HG03095 (cell line): Measurements from ENCODE around the gene NACC2.

Source experiments
- ATAC-seq: cut with Tn5 transposase; IDR thresholded peaks from one replicate; pipeline ENCODE4 v1.9.1; 2021; ENCODE audit warnings: moderate library complexity; ENCODE audit not compliant: unreplicated experiment

NACC2 gene

DNA sequence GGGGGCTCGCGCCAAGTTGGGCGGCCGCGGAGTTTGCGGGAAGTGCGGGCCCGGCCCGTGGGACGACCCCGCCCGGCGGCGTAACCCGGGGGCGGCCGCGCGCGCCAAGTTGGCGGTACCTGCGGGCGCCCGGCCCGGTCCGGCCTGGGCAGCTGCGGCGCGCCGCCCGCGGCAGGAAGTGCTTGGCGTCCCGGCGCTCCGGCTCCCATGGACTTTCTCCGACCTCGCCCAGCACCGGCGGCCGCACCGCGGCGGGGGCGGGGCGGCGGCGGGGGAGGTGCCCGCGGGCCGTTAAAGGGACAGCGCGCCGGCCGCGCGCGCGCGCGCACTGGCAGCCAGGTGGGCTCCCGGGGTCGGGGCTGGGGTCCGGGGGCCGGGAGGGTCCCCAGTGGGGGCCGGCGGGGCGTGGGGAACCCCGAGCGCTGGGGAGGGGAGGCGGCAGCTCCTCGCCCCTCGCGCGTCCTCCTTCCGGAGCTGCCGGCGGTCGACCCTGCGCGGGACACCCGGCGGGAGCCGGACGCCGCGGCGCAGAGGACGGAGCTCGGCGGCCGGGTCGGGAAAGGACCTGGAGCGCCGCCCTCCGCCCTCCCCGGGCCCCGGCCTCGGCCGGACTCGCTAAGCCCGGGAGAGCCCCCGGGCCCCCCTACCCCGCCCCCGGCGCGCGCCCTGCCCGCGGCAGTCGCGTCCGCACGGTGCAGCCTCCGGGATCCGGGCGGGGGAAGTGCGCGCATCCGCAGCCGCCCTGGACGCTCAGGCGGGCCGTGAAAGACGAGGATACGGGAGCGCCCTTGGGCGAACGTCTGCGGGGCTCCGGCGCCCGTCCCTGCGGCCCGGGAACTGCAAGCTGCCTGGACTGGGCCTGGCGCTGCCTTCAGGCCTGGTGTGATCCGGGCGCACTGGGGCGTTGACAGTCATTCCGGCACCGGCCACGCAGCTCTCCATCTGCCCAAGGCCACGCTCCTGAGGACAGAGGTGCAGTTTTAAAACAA, at the start of gene NACC2:
NACC2 (minus strand) TSS at position 220 of the 989 bp plus-strand sequence. CDS start 44,768 bp downstream, outside the sequence.
- ATAC-seq, result no peak

- ATAC-seq, result no peak
Measured at GRCh38 chr9:136144450-136144849, 49.4 kb upstream of the NACC2 start.

DNA sequence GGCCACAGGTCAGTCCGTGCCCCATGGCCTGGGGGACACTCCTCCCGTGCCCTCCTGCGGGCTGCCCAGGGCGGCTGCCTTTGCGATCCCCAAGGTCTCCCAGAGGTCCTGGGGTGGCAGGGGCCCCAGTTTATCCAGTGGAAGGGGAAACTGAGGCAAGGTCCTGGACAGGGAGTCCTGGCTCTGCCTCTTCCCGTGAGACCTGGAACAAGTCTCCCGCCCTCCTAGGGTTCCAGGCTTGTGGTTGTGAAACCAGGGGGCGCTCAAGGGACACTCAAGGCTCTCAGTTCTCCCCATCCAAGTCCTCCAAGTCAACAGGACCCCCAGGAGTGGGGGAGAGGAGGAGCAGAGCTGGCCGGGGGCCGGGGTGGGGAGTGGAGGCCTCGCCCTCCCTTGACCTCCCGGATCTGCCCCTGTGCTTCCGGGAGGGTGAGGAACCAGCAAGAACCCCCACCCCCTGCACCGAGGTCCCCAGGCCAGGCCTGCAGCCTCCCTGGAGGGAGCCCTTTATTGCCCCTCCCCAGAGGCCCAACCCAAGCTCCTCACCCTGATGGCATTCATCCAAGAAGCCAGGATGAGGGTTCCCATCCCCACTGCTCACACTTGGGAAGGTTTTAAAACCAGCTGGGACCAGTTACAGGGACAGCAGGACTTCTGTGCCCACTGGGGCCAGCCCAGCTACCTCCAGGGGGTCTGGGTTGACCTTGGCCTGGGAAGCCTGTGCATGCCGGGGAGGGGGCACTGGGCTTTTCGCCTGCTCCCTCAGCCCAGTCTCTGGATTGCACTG, 48.3 kb upstream of the NACC2 start:
- no peak for ATAC-seq

DNA sequence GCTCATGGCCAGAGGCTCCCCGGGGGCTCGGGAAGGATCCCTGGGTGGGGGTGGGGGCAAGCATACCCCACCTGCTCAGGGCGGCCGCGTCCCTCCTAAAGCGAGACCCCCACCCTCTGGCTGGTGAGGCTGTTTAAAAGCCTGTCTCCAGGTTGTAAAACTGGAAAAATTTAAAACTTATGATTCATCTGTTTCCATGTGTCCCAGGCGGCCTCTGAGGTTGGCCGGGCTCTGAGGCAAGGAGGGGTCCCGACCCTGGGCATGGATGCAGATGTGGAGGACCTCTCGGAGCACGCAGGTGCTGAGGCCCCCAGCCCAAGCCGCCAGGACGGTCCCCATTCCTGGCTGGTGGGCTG, 47.7 kb upstream of the NACC2 start:
- ATAC-seq, result no peak

DNA sequence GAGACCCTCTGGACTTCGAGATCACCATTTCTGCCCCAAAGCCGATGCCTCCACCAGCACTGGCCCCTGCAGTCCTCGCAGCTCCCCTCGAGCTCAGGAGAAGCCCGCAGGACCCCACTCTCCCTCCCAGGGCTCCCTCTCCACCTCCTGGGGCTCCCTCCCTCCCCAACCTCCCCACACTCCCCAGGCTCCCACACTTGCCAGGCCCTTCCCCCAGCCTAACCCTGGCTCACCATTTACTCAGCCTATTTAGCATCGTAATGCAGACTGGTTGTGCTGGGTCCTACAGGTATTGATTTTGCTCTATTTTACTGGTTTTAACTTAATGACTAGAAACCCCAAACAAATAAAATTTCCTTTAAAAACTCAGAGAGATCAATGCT, 47.3 kb upstream of the NACC2 start:
- no peak for ATAC-seq

DNA sequence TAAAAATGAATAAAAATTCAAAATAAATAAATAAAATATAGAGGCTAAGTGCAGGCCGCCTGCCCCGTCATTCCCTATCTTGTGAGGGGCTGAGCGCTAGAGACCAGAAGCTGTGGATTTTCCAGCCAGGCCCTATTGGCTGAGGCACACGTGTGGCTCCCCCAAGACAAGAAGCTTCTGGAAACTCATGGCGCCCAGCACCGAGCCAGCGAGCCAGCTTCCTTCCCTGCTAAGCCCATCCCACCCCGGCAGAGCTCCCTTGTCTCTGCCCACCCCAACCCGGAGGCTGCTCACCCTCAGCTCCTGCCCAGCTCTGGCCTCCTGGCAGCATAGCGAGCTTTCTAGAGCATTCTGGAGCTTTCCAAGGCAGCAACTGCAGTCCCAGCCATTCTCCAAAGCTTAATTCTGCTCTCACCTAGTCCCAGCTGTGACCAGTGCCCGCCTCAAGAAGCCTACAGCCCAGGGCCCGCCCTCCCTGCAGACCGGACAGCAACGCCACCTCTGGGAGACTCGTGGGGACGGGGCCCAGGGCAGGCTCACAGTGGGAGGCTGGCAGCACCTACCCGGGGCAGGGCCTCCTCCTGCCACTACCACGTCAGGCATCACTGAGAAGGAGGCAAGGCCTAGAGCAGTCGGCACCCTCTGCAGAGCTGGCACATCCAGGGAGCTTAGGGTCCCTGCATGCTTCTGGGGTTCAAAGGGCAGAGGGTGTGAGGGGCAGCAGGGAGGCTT, 46.8 kb upstream of the NACC2 start:
- ATAC-seq, result no peak

GRCh38 chr9:136140966-136141365, 45.9 kb upstream of the NACC2 start:
- ATAC-seq, result no peak

DNA sequence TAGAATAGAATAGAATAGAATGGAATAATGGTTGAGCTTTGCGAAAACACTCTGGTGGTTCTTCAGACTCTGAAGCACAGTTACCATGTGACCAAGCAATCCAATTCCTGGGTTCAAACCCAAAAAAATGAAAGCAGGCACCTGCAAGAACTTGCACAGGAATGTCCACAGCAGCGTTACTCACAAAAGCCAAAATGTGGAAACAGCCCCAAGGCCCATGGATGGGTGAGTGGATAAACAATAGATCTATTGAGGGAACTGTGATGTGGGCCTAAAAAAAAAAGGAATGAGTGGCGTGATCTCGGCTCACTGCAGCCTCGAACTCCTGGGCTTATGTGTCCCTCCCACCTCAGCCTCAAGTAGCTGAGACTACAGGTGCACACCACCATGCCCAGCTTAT, 45.0 kb upstream of the NACC2 start:
- no peak for ATAC-seq

DNA sequence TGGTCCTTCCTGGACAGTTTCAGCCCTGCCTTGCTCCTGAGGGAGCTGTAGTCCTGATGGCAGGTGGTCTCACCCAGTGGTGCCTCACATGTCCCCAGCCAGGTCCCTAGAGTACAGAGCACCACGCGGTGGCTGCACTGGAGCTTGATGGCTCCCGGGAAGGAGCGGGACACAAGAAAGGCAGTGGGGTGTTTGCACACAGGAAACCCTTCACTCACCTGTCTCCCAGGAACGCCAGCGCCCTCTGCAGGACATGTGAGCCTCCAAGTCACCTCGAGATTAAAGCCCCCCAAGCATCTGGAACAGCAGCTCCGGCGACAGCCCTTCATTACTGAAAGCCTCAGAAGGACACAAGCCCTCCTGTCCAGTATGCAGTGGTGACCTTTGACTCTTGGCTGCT, 43.5 kb upstream of the NACC2 start:
- no peak for ATAC-seq

DNA sequence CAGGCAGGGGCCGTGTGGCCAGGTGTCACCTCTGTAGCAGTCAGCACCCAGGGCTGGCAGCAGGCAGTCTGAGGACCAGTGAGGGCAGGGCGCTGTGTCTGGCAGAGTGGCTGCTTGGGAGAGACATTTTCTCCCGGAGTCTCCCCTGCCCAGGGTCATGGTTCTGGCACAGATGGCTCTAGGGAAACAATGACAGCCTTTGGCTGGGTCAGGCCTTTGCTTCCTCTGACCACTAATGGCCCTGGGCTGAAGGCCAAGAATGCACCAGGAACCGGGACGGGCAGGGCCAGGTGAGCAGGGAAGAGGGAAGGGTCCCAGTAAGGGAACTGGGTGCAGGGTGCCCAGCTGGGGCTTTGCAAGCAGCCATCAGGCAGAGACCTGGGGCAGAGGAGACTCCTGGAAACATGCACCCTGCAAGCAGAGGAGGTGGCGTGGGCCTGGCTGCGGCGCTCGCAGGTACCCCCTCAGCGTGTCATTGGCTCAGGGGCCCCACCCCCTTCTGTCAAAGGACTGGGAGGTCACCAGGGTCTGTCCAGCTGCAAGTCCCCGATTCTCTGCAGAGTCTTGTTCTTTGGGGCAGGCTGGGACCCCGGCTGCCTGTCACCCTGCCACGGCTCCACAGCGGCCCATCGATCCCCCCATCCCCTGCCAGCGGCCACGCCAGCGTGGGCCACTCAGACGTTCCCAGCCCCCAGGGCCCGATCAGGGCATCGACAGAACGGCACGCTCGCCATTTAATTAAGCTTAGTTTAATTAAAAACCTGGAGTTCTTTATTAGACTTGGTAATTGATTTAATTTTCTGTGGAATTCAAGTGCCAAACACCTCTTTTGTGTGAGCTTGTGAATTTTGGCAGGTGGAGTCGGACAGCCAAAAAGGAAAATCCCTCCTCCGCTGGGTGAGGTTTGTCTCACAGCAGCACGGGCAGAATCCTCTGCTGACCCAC, 42.5 kb upstream of the NACC2 start:
- ATAC-seq, result no peak

GRCh38 chr9:136136127-136136925, 41.2 kb upstream of the NACC2 start:
- no peak for ATAC-seq

DNA sequence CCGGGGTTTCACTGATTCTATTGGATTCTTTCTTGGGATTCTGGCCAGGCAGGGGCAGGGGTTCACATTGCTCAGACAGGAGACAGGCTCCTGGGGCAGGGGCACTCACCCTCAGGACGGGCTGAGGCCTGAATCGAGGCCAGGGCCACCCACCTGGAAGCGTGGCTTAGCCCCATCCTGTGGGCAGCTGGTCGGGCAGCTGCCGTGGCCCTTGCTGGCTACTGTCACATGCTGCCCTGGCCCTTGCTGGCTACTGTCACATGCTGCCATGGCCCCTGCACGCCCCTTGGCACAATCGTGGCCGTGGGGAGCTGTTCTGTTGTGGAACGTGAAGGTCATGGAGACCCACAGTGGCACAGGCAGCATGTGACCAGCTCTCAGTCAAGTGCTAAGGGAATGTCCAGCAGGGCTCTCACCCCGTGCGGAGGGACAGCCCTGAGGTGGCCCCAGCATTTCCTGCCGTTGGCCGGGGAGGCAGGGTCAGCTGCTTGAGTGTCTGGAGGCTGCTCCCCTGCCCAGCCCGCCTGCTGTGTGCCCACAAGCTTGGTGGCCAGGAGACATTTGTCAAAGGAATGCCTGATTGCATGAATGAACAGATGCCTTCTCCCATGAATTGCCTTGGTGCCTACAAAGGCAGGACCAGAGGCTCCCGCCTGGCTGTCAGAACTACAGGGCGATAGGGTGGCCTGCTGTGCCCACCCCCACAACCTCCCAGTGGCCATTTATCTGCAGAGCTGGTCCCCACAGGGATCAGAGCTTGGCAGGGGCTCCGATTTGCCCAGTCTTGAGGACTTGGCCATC, 40.4 kb upstream of the NACC2 start:
- ATAC-seq, result no peak

- no peak for ATAC-seq
Measured at GRCh38 chr9:136133959-136134484, 38.9 kb upstream of the NACC2 start.

- no peak for ATAC-seq
Measured at GRCh38 chr9:136133191-136133958, 38.3 kb upstream of the NACC2 start.

GRCh38 chr9:136132512-136133050, 37.5 kb upstream of the NACC2 start:
- ATAC-seq, result no peak

DNA sequence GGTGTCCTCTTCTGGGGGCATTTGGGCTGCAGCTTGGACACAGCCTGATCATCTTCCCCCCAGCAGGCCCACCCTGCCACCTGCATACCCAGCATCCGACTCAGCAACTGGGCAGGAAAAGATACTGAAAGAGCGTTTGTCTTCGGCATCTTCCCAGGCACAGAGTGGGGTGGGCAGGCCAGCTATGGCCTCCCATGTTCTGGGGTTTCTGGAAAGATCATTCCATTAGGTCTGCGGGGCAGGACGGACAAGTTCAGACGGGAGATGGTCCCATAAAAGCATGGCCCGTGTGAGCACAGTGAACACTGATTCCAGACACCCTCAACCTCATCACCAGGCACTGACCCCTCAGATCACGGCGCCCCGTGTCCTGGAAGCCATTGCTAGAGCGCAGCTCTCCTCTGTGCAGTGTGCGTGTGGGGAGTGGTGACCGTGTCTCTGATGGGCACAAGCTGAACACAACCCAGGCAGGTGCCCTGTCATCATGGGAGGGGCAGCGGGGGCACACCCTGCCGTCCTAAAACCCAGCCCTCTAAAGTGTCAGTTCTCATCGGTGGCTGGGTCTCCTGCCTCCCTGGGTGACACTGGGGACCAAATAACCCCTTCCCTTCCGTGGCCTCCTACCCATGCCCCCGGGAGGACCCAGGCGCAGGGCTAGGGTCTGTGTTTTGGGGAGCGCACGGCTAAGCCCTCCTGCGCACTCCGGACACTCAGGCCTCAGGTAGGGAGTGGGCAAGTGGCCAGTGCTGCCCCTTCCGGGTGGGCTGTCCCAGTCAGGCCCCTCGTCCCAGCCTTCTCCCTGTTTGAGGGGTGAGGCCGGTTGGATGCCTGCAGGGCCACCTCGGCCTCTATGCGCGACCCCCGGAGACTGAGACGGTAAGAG, 36.8 kb upstream of the NACC2 start:
- ATAC-seq, result no peak
